T-helper 1 cell treated with Interleukin-12 subunit alpha and Interleukin-12 subunit beta and Interleukin-4 antibody, amounts not matched to agents 30 μg/mL and 1 μg/mL, for 36 hours (primary cell): ENCODE measurements around the gene STAT5A.
A peak's percentile ranks its signal among the peaks of the same experiment; 100 is the strongest.

Source experiments
- H3K27ac Mint-ChIP-seq: one replicate; pipeline ENCODE4 v1.8.0; 2021; ENCODE audit warnings: mild to moderate bottlenecking, mixed read lengths
- H3K27me3 Mint-ChIP-seq: one replicate; pipeline ENCODE4 v1.8.0; 2021; ENCODE audit warnings: low read depth, mixed read lengths
- H3K36me3 Mint-ChIP-seq: one replicate; pipeline ENCODE4 v1.8.0; 2021; ENCODE audit warnings: low read depth, mixed read lengths
- H3K4me1 Mint-ChIP-seq: one replicate; pipeline ENCODE4 v1.8.0; 2021; ENCODE audit warnings: low read depth, mixed read lengths
- H3K4me3 Mint-ChIP-seq: one replicate; pipeline ENCODE4 v1.8.0; 2021; ENCODE audit warnings: mild to moderate bottlenecking, moderate library complexity, mixed read lengths
- H3K9me3 Mint-ChIP-seq: one replicate; pipeline ENCODE4 v1.8.0; 2021; ENCODE audit warnings: mixed read lengths

The STAT5A gene

DNA sequence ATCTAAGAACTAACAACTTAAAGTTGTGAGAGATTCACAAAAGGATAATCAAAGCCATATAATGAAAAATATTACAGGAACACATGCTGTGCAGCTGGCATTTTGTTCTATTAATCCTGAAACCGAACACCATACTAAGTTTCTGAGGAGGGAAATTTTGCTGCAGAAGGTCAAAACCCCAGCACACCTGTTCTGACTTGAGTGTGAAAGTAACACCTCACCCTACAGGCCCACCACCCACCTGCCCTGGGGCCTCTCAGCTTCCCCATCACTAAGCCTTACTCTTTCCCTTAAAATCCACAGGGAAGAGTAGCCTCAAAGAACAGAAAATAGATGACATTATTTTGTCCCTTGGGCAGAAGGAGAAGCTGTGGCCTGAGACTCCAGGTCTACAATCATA is 44.8 kb downstream of the STAT5A start:
- Mint-ChIP-seq H3K4me3 (no peak overlapping the region), H3K36me3 (peaks cover 61% of the 10 kb centered on the region), H3K27ac (peak overlapping the region; percentile 76)

DNA sequence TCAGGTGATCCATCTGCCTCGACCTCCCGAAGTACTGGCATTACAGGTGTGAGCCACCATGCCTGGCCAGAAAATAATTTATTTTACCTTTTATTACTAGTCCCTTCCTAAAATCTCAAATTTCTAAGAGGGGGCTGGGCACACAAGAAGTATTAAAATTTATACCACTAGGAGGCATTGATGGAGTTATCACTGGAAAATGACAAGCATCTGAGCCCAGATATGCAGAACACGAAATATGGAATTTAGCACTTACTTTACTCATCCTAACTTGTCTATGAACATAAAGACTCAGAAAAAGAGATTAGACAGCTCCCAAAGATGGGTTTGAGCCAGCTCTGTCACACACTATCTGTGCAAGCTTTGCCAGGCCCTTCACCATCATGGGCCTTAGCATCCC is 46.4 kb downstream of the STAT5A start:
- peaks cover 47% of the 10 kb centered on the region for H3K4me1 Mint-ChIP-seq
- H3K4me3 Mint-ChIP-seq = peak overlapping the region; percentile 44
- no peak overlapping the region for H3K27ac Mint-ChIP-seq
- no peaks in the 10 kb centered on the region for H3K27me3 Mint-ChIP-seq
- no peaks in the 10 kb centered on the region for H3K9me3 Mint-ChIP-seq
- H3K36me3 Mint-ChIP-seq = peaks cover 63% of the 10 kb centered on the region

More for the DNA sequence above, 44.8 kb downstream of the STAT5A start:
- Mint-ChIP-seq H3K4me1 (peaks cover 38% of the 10 kb centered on the region), H3K27me3 (no peaks in the 10 kb centered on the region), H3K9me3 (no peaks in the 10 kb centered on the region)

DNA sequence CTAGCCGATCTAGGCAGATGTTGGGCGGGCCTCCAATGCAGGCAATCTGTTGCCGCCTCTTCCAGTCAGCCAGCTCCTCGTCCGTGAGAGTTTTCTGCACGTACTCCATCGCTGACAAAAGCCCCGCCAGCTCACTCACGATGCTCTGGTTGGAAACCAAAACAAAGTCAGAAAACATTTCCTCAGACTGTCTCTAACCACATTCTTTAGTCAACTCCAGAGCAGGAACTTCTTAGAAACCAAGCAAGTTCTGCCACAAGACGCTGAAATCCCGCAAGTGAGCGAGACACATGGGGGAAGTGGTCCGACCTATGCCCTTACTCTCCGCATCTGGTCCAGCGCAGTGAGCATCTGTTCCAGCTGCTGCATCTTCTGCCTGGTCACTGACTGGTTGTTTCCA is 49.1 kb downstream of the STAT5A start:
- Mint-ChIP-seq H3K9me3 (no peaks in the 10 kb centered on the region), H3K4me1 (peaks cover 65% of the 10 kb centered on the region), H3K36me3 (peaks cover 66% of the 10 kb centered on the region), H3K27me3 (no peaks in the 10 kb centered on the region), H3K27ac (peak overlapping the region; percentile 88), H3K4me3 (peak overlapping the region; percentile 68)

DNA sequence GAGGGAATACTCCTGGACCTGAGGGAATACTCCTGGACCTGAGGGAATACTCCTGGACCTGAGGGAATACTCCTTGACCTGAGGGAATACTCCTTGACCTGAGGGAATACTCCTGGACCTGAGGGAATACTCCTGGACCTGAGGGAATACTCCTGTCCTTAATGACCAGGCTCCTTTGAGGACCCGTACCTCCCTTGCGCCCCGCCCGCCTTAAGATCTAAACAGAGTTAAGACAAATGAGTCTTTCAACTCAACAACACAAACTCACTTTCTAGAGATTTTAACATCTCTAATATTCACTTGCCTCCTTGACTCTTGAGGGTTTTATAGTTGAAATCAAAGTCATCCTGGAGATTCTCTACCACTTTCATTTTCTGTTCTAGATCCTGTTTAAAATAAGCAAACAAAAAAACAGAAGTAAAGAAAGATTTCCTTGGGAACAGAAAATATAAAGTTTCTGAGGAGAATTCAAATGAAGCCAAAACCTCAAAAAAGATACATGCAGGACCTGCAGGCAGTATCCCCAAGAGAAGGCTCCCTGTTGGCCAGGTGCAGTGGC is 50.2 kb downstream of the STAT5A start:
- H3K27me3 Mint-ChIP-seq = no peaks in the 10 kb centered on the region
- peaks cover 67% of the 10 kb centered on the region for H3K4me1 Mint-ChIP-seq
- H3K27ac Mint-ChIP-seq = peak overlapping the region; percentile 91
- no peaks in the 10 kb centered on the region for H3K9me3 Mint-ChIP-seq
- peaks cover 66% of the 10 kb centered on the region for H3K36me3 Mint-ChIP-seq
- H3K4me3 Mint-ChIP-seq = peak overlapping the region; percentile 77

DNA sequence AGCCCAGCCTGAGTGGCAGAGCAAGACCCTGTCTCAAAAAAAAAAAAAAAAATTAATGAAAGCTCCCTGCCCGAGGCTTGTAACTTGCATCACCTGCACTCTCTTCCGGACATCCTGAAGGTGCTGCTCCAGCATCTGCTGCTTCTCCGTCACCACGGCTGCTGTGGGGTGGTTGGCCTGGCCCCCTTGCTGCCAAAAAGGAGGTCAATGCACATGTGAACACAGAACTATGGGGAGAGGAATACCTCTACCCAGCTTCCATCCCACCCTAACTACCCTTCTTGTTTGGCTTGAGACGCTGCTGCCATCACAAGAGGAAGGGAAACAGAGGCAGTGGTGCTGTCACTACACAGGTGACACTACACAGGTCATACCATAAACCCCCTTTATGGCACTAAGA is 50.9 kb downstream of the STAT5A start:
- Mint-ChIP-seq H3K4me3 (peak overlapping the region; percentile 63), H3K27ac (peak overlapping the region; percentile 86), H3K27me3 (no peaks in the 10 kb centered on the region), H3K9me3 (no peaks in the 10 kb centered on the region), H3K36me3 (peaks cover 67% of the 10 kb centered on the region), H3K4me1 (peaks cover 67% of the 10 kb centered on the region)

DNA sequence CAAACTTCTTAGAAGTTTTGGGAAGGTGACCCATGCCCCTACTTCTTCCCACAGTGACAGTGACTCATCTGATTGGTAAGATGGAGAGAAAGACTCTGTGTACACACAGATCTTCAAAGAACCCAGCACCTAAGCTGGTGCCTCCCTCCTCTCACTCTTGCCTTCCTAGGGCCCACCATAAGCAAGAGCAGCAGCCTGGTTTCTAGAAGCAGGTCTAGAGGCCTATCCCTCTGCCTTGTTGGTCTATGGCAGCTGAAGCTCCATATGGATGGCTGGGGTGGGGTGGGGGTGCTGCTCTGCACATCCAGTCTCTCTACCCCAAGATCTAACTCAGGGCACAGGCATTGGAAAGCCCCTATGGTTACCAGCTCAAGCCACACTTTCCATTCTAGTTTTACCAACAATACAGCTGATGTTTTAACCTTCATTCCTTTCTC is 52.4 kb downstream of the STAT5A start:
- Mint-ChIP-seq H3K4me3 (peak overlapping the region; percentile 73), H3K9me3 (no peaks in the 10 kb centered on the region), H3K4me1 (peaks cover 59% of the 10 kb centered on the region), H3K36me3 (peaks cover 67% of the 10 kb centered on the region), H3K27me3 (no peaks in the 10 kb centered on the region), H3K27ac (peak overlapping the region; percentile 91)

DNA sequence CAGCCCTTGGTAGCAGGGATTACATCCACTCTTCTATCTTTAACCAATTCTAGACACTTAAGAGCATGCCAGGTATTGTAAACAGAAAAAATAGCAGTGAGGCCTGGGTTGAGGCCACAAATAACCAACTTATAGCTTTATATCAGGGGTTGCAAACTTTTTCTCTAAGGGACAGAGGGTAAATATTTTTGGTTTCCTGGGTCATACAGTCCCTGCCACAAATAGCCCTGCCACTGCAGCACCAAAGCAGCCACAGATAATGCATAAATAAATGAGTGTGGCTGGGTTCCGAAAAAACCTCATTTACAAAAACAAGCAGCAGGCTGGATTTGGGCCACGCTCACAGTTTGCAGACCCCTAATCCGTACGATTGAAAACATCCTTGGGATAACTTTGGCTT is 53.3 kb downstream of the STAT5A start:
- H3K4me1 Mint-ChIP-seq = peaks cover 58% of the 10 kb centered on the region
- no peaks in the 10 kb centered on the region for H3K9me3 Mint-ChIP-seq
- no peaks in the 10 kb centered on the region for H3K27me3 Mint-ChIP-seq
- peaks cover 70% of the 10 kb centered on the region for H3K36me3 Mint-ChIP-seq
- H3K4me3 Mint-ChIP-seq = peak overlapping the region; percentile 73
- H3K27ac Mint-ChIP-seq = peak overlapping the region; percentile 91

DNA sequence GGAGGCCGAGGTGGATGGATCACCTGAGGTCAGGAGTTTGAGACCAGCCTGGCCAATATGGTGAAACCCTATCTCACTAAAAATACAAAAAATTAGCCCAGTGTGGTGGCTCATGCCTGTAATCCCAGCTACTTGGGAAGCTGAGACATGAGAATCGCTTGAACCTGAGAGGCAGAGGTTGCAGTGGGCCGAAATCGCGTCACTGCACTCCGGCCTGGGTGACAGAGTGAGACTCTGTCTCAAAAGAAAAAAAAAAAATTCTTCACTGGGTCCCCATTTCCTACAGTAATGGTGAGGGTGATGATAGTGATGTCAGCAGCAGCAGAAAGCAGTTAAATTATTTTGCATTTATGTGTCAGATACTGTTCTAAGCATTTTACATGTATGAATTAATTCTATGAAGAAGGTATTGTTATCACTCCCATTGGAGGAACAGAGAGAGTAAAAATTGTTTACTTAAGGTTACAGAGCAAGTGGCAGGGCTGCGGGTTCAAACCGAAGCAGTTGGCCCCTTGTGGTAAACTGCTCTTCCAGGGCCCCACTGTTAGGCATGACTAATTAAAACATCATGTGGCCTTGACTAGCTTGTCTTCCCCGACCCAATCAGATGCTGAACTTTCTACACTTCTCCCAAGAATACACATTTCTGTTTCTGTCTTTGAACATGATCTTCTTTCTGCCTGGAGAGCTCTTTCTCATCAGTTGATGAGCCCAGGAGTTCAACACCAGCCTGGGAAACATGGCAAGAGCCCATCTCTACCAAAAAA is 54.1 kb downstream of the STAT5A start:
- Mint-ChIP-seq H3K9me3 (no peaks in the 10 kb centered on the region), H3K36me3 (peaks cover 70% of the 10 kb centered on the region), H3K27ac (peak overlapping the region; percentile 90), H3K4me1 (peaks cover 57% of the 10 kb centered on the region), H3K4me3 (peak overlapping the region; percentile 33), H3K27me3 (no peaks in the 10 kb centered on the region)

DNA sequence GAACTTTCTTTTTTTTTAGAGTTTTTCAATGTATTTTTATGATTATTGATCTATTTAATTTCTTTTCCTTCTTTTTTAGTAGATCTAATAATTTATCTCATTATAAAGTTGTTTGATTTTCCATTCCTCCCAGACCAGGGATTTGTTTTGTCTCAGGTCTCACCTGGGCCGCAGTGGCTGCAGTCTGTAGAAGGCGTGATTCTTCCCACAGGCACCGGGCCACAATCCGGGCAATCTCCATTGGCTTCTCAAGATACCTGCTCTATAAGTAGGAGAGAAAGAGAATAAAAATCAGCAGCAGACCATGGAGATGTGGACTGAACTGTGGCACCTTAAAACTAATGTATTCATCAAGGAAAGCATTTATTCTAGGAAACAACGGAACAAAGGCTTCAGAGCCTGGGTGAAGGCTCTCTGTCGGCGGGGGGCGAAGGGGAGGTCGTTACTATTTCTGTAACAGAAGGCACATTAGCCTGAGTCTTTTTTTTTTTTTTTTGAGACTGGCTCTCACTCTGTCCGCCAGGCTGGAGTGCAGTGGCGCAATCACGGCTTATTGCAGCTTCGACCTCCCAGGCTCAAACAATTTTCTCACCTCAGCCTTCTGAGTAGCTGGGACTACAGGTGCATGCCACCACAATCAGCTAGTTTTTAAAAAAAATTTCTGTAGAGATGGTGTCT is 57.2 kb downstream of the STAT5A start:
- peaks cover 57% of the 10 kb centered on the region for H3K4me1 Mint-ChIP-seq
- H3K27me3 Mint-ChIP-seq = no peaks in the 10 kb centered on the region
- no peak overlapping the region for H3K4me3 Mint-ChIP-seq
- H3K36me3 Mint-ChIP-seq = peaks cover 63% of the 10 kb centered on the region
- no peak overlapping the region for H3K27ac Mint-ChIP-seq
- H3K9me3 Mint-ChIP-seq = no peaks in the 10 kb centered on the region

DNA sequence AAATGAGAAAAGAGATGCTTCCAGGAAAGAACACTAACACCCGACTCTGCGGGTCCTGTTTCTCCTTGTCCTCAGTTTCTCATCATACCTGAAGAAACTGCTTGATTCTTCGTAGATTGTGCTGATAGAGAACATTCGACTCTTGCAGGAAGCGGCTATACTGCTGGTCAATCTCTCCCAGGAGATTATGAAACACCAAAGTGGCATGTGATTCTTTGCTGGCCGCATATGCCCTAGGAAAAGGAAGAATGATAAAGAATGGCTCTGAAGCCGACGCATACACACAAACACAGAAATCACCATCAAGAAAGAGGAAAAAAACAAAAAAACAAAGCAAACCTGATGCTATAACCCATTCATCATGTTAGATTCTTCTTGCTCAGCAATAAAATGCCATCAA is 58.2 kb downstream of the STAT5A start:
- no peaks in the 10 kb centered on the region for H3K9me3 Mint-ChIP-seq
- no peak overlapping the region for H3K4me3 Mint-ChIP-seq
- peaks cover 48% of the 10 kb centered on the region for H3K4me1 Mint-ChIP-seq
- H3K27ac Mint-ChIP-seq = no peak overlapping the region
- peaks cover 54% of the 10 kb centered on the region for H3K36me3 Mint-ChIP-seq
- no peaks in the 10 kb centered on the region for H3K27me3 Mint-ChIP-seq

DNA sequence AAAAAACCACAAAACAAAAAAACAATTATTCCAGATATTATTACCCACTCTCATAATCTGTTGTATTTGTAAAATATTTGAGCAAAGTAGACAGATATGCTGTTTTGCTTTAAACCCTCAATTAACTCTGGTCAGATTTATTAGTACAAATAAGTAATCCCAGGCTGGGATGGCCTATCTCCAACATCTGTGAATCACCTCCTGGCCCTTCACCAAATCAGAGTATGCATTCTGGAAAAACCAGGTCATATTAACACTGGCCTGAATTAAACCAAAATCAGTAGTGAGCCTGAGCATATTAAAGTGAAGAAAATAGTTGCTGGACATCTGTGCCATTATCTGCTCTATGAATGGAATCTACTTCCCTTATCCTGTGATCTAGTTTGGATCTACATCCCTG is 58.9 kb downstream of the STAT5A start:
- H3K27ac Mint-ChIP-seq = peak overlapping the region; percentile 58
- H3K36me3 Mint-ChIP-seq = peaks cover 53% of the 10 kb centered on the region
- no peaks in the 10 kb centered on the region for H3K9me3 Mint-ChIP-seq
- H3K4me3 Mint-ChIP-seq = no peak overlapping the region
- no peaks in the 10 kb centered on the region for H3K27me3 Mint-ChIP-seq
- peaks cover 45% of the 10 kb centered on the region for H3K4me1 Mint-ChIP-seq

DNA sequence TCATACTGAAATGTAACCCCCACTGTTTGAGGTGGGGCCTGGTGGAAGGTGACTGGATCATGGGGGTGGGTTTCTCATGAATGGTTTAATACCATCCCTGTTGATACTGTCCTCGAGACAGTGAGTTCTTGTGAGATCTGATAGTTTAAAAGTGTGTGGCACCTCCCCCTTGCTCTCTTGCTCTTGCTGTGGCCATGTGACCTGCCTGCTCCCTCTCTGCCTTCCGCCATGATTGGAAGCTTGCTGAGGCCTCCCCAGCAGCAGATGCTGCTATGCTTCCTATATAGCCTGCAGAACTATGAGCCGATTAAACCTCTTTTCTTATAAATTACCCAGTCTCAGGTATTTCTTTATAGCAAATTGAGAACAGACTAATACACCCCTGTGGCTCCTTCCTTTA is 59.3 kb downstream of the STAT5A start:
- no peaks in the 10 kb centered on the region for H3K9me3 Mint-ChIP-seq
- H3K4me1 Mint-ChIP-seq = peaks cover 45% of the 10 kb centered on the region
- H3K27ac Mint-ChIP-seq = peak overlapping the region; percentile 58
- no peak overlapping the region for H3K4me3 Mint-ChIP-seq
- no peaks in the 10 kb centered on the region for H3K27me3 Mint-ChIP-seq
- peaks cover 50% of the 10 kb centered on the region for H3K36me3 Mint-ChIP-seq

DNA sequence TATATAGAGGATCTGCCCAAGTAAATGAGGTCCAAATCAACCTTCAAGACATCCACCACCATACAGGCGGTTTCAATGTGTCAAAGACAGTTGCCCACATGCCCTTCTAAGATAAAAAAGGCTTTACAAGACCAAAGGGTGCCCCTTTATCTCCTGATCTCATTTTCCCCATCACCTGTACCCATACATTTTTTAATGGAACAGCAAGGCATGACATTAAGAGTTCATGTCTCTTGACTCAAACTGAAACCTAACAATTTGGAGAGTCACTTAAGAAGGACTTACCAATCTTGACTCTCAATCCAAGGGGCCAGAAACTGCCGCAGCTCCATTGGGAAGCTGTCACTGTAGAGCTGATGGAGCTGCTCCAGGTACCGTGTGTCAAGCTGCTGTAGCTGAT is 59.8 kb downstream of the STAT5A start:
- peaks cover 45% of the 10 kb centered on the region for H3K36me3 Mint-ChIP-seq
- peaks cover 41% of the 10 kb centered on the region for H3K4me1 Mint-ChIP-seq

DNA sequence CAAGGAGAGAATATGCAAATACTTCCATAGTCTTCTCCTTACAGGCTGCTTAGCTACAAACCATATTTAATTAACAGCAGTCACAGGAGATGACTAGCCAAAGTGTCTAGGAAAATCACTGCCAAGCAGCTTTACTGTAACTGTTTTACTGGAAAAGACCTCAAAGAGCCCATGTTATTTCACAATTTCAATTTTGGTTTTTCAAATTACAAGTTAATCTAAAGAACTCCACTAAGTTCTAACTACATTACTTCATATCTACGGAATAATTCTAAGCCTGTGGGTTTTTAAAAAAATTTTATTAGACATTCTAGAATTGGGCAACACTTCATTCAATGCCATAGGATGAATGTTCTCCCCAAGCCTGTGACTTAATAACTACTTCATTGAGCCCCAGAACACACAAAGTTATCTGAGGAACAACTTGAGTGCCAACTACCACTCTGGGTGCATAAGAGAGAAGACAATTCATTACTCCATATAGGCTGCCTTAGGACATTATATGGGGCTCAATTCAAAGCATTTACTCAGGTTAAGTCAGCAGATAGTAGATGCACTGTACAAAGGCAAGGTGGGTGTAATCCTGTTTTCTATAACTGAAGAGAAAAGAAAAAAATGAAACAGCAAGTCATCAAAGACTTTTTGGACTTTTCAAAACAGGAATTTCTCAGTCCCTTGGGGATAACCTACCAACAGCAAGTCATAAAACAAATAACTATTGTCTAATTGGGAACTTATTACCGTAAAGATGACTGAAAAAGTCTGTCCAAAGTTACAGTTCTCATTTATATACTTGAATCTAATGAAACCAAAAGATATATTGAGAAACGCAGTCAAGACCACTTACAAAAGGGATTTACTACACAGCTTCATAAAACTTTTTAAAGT is 66.9 kb downstream of the STAT5A start:
- H3K4me3 Mint-ChIP-seq = no peak overlapping the region
- no peaks in the 10 kb centered on the region for H3K9me3 Mint-ChIP-seq
- H3K27ac Mint-ChIP-seq = peak overlapping the region; percentile 62
- H3K36me3 Mint-ChIP-seq = peaks cover 12% of the 10 kb centered on the region
- H3K4me1 Mint-ChIP-seq = peaks cover 29% of the 10 kb centered on the region
- no peaks in the 10 kb centered on the region for H3K27me3 Mint-ChIP-seq

More for the DNA sequence above, 59.8 kb downstream of the STAT5A start:
- Mint-ChIP-seq H3K27ac (peak overlapping the region; percentile 58), H3K27me3 (no peaks in the 10 kb centered on the region), H3K4me3 (no peak overlapping the region), H3K9me3 (no peaks in the 10 kb centered on the region)
